Central memory CD8-positive, alpha-beta T cell (primary cell): ENCODE measurements around the gene PSRC1.
A peak's percentile ranks its signal among the peaks of the same experiment; 100 is the strongest.

Experiments
- ATAC-seq: fragments of 150-1000 bp; cut with Tn5 transposase; replicated peaks from 2 replicates; pipeline ENCODE4 v1.10.0; 2022; ENCODE audit warnings: mild to moderate bottlenecking, moderate FRiP score, moderate number of reproducible peaks; ENCODE audit not compliant: poor library complexity, severe bottlenecking; ENCODE audit errors: extremely low read depth
- DNase-seq, 2 donors: peaks; one replicate each; pipeline ENCODE4 v3.0.0; 2021; ENCODE audit warnings: low spot score in 2 of 2
- H3K27ac Mint-ChIP-seq: one replicate; pipeline ENCODE4 v1.8.0; 2022; ENCODE audit warnings: low read depth, mild to moderate bottlenecking, moderate library complexity, mixed read lengths
- H3K27me3 Mint-ChIP-seq: one replicate; pipeline ENCODE4 v1.8.0; 2022; ENCODE audit warnings: mixed read lengths
- H3K36me3 Mint-ChIP-seq: one replicate; pipeline ENCODE4 v1.8.0; 2022; ENCODE audit warnings: mild to moderate bottlenecking, moderate library complexity, mixed read lengths; ENCODE audit not compliant: insufficient read depth
- H3K4me1 Mint-ChIP-seq: one replicate; pipeline ENCODE4 v1.8.0; 2022; ENCODE audit warnings: mixed read lengths
- H3K4me3 Mint-ChIP-seq: one replicate; pipeline ENCODE4 v1.8.0; 2022; ENCODE audit warnings: mild to moderate bottlenecking, moderate library complexity, mixed read lengths
- H3K9me3 Mint-ChIP-seq: one replicate; pipeline ENCODE4 v1.8.0; 2022; ENCODE audit warnings: mixed read lengths

The PSRC1 gene

DNA sequence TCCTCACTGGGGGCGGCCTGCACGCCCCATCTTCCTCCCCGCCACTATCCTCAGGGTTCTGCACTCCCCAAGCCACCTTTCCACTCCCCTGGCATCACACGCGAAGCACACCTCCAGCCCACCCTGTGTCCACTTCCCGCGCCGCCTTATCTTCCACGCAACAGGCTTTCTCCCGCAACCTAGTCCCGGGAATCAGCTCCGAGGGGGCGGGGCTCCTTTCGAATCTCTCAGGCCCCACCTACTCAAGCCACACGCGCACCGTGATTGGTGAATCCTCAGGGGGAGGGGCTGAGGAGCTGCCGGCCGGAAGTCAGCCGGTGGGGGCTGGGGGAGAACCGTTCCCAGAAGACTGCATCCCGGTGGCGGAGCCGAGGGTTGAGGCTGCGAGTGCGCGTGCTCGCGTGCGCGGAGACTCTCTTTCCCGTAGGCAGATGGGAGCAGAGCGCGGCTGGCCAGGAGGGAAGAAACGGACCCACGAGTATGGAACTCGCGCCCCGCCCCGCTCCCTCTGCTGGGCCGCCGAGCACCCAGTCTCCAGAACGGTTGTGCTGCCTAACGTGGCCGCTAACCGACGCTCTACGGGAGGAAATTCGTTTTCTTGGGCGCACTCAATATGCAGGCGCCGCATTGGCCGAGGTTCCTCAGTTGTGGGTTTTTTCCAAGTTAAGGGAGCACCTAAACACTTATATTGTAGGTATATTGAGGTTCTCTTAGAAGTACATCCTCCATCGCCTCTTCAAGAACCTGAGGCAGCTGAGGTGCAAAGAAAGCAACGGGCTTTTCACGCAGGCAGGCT lies at the start of gene PSRC1:
Gene PSRC1, minus strand, starts transcription at position 194 of the 796 bp plus-strand sequence.
- DNase-seq, result peak; percentile 82 to 88
- Mint-ChIP-seq H3K27me3 (no peaks in the 10 kb centered on the region), H3K4me1 (peaks cover 18% of the 10 kb centered on the region), H3K9me3 (no peaks in the 10 kb centered on the region), H3K4me3 (peak within 1 kb of the TSS; percentile 91), H3K36me3 (peaks cover 6% of the 10 kb centered on the region), H3K27ac (peak within 1 kb of the TSS; percentile 80)
- peak; percentile 92 for ATAC-seq

DNA sequence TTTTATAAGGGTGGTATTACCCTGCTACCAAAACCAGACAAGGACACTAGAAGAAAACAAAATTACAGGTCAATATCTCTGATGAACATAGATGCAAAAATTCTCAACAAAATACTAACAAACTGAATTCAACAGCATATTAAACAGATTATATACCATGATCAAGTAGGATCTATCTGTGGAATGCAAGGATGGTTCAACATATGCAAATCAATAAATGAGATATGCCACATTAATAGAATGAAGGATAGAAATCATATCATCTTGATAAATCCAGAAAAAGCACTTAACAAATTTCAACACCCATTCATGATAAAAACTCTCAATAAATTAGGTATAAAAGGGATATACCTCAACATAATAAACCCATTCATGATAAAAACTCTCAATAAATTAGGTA lies 48.2 kb upstream of the PSRC1 start:
- Mint-ChIP-seq H3K27me3 (no peaks in the 10 kb centered on the region), H3K4me1 (no peaks in the 10 kb centered on the region), H3K9me3 (no peaks in the 10 kb centered on the region), H3K4me3 (no peak overlapping the region), H3K27ac (no peak overlapping the region), H3K36me3 (peaks cover 1% of the 10 kb centered on the region)
- DNase-seq (no peak), ATAC-seq (no peak)

GRCh38 chr1:109327285-109327684 lies 44.3 kb upstream of the PSRC1 start:
- ATAC-seq (no peak), DNase-seq (no peak)
- H3K4me1 Mint-ChIP-seq, result no peaks in the 10 kb centered on the region
- no peaks in the 10 kb centered on the region for H3K9me3 Mint-ChIP-seq
- no peak overlapping the region for H3K27ac Mint-ChIP-seq
- no peak overlapping the region for H3K4me3 Mint-ChIP-seq
- peaks cover 1% of the 10 kb centered on the region for H3K36me3 Mint-ChIP-seq
- no peaks in the 10 kb centered on the region for H3K27me3 Mint-ChIP-seq

GRCh38 chr1:109322974-109323373 lies 40.0 kb upstream of the PSRC1 start:
- Mint-ChIP-seq H3K9me3 (no peaks in the 10 kb centered on the region), H3K4me1 (no peaks in the 10 kb centered on the region), H3K36me3 (no peaks in the 10 kb centered on the region), H3K27ac (no peak overlapping the region), H3K27me3 (no peaks in the 10 kb centered on the region), H3K4me3 (no peak overlapping the region)
- ATAC-seq, result no peak
- DNase-seq, result no peak

- Mint-ChIP-seq H3K9me3 (no peaks in the 10 kb centered on the region), H3K27me3 (no peaks in the 10 kb centered on the region), H3K27ac (no peak overlapping the region), H3K4me1 (no peaks in the 10 kb centered on the region), H3K4me3 (no peak overlapping the region), H3K36me3 (no peaks in the 10 kb centered on the region)
- no peak for DNase-seq
- no peak for ATAC-seq
Observed at GRCh38 chr1:109319114-109319513, 36.2 kb upstream of the PSRC1 start.

DNA sequence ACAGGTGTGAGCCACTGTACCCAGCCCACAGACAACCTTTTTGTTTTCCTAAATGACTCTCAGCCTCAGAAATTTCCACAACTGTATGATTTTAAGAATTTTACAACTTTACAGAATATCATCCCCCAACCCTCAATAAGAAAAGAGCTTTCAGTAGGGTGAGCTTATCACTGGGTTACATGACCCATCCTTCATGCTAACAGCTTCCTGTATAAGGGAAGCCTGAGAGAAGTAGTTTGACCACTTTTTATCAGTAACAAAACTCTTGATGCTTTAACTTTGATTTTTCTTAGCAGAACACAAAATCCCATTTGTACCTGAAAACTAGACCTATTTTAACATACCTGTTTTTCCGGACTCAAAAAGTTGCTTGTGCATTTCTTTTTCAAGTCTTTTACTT lies 33.6 kb upstream of the PSRC1 start:
- DNase-seq (no peak), ATAC-seq (no peak)
- no peaks in the 10 kb centered on the region for H3K4me1 Mint-ChIP-seq
- no peaks in the 10 kb centered on the region for H3K36me3 Mint-ChIP-seq
- no peak overlapping the region for H3K27ac Mint-ChIP-seq
- H3K4me3 Mint-ChIP-seq, result no peak overlapping the region
- H3K27me3 Mint-ChIP-seq, result no peaks in the 10 kb centered on the region
- no peaks in the 10 kb centered on the region for H3K9me3 Mint-ChIP-seq

DNA sequence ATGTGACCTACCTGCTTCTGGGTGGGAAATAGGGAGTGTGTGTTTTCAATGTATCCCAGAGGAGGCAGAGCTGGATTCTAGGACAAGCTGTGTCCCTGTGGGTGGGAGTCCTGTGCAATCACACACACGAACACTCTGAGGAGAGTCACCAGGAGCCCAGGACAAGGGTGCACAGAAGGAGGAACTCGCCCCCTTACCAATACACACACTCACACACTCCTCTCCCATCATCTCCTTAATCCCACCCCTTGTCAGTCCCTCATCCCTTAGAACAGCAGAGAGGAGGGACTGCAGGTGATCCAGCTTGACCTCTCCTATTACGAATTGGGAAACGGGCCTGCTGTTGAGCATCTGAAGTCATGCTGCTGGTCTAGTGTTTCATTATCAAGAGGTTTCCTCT lies 32.3 kb upstream of the PSRC1 start:
- H3K27me3 Mint-ChIP-seq, result no peaks in the 10 kb centered on the region
- DNase-seq, result no peak
- no peaks in the 10 kb centered on the region for H3K4me1 Mint-ChIP-seq

DNA sequence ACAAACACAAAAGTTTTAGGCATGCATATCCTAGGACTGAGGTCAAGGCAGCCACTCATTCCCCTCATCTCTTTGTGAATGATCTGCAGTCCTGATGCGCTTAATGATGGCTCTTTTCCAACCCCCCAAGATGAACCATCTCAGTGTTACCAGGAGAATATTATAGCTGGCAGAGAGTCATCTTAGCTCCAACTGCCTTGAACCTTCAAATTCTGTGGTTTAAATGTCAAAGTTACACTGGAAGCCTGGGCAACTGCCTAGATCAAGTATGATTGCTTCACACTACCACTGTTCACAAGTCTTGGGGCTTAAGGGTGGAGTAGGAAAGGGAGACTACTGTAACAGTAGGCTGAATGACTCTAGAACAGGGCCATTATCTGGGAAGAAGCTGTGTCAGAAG lies 31.9 kb upstream of the PSRC1 start:
- Mint-ChIP-seq H3K4me3 (no peak overlapping the region), H3K27me3 (peaks cover 4% of the 10 kb centered on the region)

More for the DNA sequence above, 32.3 kb upstream of the PSRC1 start:
- Mint-ChIP-seq H3K9me3 (no peaks in the 10 kb centered on the region), H3K4me3 (no peak overlapping the region), H3K36me3 (no peaks in the 10 kb centered on the region), H3K27ac (no peak overlapping the region)
- ATAC-seq, result no peak

GRCh38 chr1:109312978-109313775 lies 30.2 kb upstream of the PSRC1 start:
- Mint-ChIP-seq H3K9me3 (no peaks in the 10 kb centered on the region), H3K27ac (no peak overlapping the region), H3K4me3 (no peak overlapping the region), H3K27me3 (peaks cover 18% of the 10 kb centered on the region), H3K4me1 (no peaks in the 10 kb centered on the region), H3K36me3 (no peaks in the 10 kb centered on the region)
- DNase-seq (no peak), ATAC-seq (no peak)

More for the DNA sequence above, 31.9 kb upstream of the PSRC1 start:
- DNase-seq, result no peak
- Mint-ChIP-seq H3K27ac (no peak overlapping the region), H3K36me3 (no peaks in the 10 kb centered on the region), H3K4me1 (no peaks in the 10 kb centered on the region), H3K9me3 (no peaks in the 10 kb centered on the region)
- no peak for ATAC-seq

DNA sequence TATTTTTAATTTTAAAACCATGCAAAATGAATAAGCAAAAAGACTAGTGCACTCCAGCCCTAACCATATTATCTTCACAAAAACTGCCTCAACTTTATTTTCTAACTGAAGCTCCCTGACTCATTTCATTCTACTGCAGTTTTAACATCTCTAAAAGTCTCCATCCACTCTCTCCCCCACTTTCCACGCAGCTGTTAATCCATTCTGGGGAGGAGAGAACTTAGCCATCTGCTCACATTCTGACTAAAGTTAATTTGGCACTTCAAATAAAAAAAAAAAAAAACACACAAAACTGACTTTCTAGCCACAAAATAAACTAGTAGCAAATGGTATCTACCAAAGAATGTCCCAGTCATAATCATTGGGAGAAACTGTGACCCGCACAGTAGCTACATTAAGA lies 29.3 kb upstream of the PSRC1 start:
- Mint-ChIP-seq H3K4me3 (no peak overlapping the region), H3K4me1 (no peaks in the 10 kb centered on the region), H3K27me3 (peaks cover 18% of the 10 kb centered on the region), H3K36me3 (no peaks in the 10 kb centered on the region), H3K9me3 (no peaks in the 10 kb centered on the region), H3K27ac (no peak overlapping the region)
- DNase-seq (no peak), ATAC-seq (no peak)

DNA sequence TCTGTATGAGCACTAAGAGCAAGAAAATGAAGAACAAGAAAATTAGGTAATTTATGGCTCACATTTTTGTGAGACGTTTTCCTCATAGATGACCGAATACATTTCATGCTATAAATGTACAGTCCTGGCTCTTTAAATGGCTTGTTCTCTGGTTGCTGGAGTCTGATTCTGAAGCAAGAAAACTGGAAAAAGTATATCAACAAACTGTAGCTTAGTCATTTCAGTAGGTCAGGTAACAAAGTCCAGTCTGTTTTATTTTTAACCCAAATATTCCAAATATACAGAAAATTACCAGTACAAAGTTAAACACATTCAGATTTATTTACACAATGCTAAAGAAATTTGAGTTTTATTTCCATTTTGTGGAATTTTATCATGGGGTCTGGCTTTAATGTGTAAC lies 26.4 kb upstream of the PSRC1 start:
- Mint-ChIP-seq H3K27me3 (peaks cover 18% of the 10 kb centered on the region), H3K36me3 (no peaks in the 10 kb centered on the region), H3K4me1 (no peaks in the 10 kb centered on the region), H3K4me3 (no peak overlapping the region), H3K9me3 (no peaks in the 10 kb centered on the region), H3K27ac (no peak overlapping the region)
- ATAC-seq (no peak), DNase-seq (no peak)

DNA sequence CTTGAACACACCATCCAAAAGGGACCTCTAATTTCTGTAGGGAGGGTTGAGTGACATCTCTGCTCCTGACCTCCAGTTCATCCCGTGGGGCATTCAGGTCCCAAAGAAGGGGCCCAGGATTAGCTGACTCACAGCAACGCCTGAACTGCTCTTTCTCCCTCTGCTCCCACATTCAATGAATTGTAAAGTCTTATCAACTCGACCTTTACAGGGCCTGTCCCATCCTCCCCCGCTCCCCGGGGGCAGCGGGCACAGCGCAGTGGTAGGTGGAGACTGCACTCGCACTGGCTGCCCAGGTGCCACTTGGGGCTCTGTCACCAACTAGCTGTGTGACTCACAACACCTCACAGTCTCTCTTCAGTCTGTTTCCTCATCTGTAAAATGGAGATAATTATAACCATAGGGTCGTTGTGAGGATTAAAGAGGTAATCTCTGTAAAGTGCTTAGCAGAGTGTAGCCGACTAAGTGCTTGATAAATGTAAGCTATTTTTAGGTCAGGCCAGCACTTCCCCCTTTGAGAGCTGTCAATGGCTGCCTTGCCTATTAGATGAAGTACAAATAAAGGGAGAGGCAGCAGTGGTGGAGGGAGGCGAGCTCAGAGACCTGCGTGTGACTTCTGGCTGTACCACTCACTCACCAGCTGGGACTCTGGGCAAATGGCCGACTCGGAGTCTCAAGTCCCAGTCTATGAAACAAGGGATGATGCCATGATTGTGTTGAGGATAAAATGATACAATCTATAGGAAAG lies 24.5 kb upstream of the PSRC1 start:
- no peak overlapping the region for H3K27ac Mint-ChIP-seq
- H3K36me3 Mint-ChIP-seq, result no peaks in the 10 kb centered on the region
- no peaks in the 10 kb centered on the region for H3K4me1 Mint-ChIP-seq
- no peak for DNase-seq
- H3K4me3 Mint-ChIP-seq, result no peak overlapping the region
- H3K9me3 Mint-ChIP-seq, result no peaks in the 10 kb centered on the region
- peaks cover 18% of the 10 kb centered on the region for H3K27me3 Mint-ChIP-seq
- no peak for ATAC-seq
